GM12878 (cell line): ENCODE data around the gene TRANK1. TPM values are rescaled to one million over a fixed set of nuclear protein-coding genes. Genes with fewer than 3 reads are reported as not detected.

ENCODE experiments used
- ATAC-seq: fragments of 200-7000 bp; cut with Tn5 transposase; 3 replicates; pipeline ENCODE4 v1.9.1; 2020; ENCODE audit warnings: mild to moderate bottlenecking, moderate library complexity
- BruUV-seq: library from RNA; stranded (reverse); fragments of 400-500 nt; replicated peaks from 2 replicates; lab custom pipeline; 2021; lab: Mats Ljungman, UMichigan
- CTCF ChIA-PET: fragments of 300-600 bp; sonication (Branson Sonifier 250); formaldehyde crosslinking; extraction: SDS; loops from one replicate; lab custom pipeline; 2021; ENCODE audit warnings: inconsistent platforms; lab: Yijun Ruan, JAX
- POLR2A ChIA-PET: fragments of 350-600 bp; formaldehyde crosslinking; extraction: SDS; loops from one replicate; lab custom pipeline; 2021; ENCODE audit warnings: inconsistent platforms; lab: Charles Lee
- RAD21 ChIA-PET: fragments of 300-600 bp; sonication (Branson Sonifier 250); formaldehyde crosslinking; loops from one replicate; lab custom pipeline; 2023; ENCODE audit warnings: antibody characterized with exemption; ENCODE audit not compliant: unreplicated experiment; lab: Charles Lee
- SMC1A ChIA-PET: fragments of 300-600 bp; sonication (Branson Sonifier 250); formaldehyde crosslinking; loops from one replicate; lab custom pipeline; 2023; ENCODE audit not compliant: unreplicated experiment, uncharacterized antibody; lab: Charles Lee
- DNase-seq: peaks from one replicate; pipeline ENCODE4 v3.0.0-alpha.2; 2011; ENCODE audit warnings: low read depth, low spot score
- FAIRE-seq: peaks from 3 replicates; lab custom pipeline; 2011; peaks lifted over from hg19 to GRCh38; lab: Jason Lieb, UNC
- H2AFZ ChIP-seq: 2 replicates; pipeline ENCODE4 v1.6.0; 2011; ENCODE audit warnings: low read depth, low read length, control low read depth; ENCODE audit not compliant: control insufficient read depth
- H3K27ac ChIP-seq: 2 replicates; pipeline ENCODE4 v1.5.1; 2011; ENCODE audit warnings: control low read depth; ENCODE audit not compliant: control insufficient read depth, insufficient read depth
- H3K27me3 ChIP-seq, 2 experiments: replicated peaks in 1 of 2; 2 replicates each; pipeline versions ENCODE4 v1.6.0 to v1.6.1; 2011; ENCODE audit warnings: low read length in 1 of 2; ENCODE audit not compliant: control insufficient read depth in 2 of 2, insufficient read depth in 2 of 2
- H3K36me3 ChIP-seq, 2 experiments: 2 replicates each; pipeline ENCODE4 v1.5.1; 2011; ENCODE audit warnings: low read length in 1 of 2; ENCODE audit not compliant: control insufficient read depth in 2 of 2, insufficient read depth in 2 of 2
- H3K4me1 ChIP-seq: 2 replicates; pipeline ENCODE4 v1.6.1; 2011; ENCODE audit warnings: mild to moderate bottlenecking, low read length, moderate library complexity, mixed read lengths; ENCODE audit not compliant: control insufficient read depth, insufficient read depth
- H3K4me2 ChIP-seq: 2 replicates; pipeline ENCODE4 v1.6.0; 2011; ENCODE audit warnings: control low read depth; ENCODE audit not compliant: control insufficient read depth, insufficient read depth
- H3K4me3 ChIP-seq: fragments of 200-600 bp; sonication (generic); 2 replicates; pipeline ENCODE4 v1.5.1; 2016
- H3K79me2 ChIP-seq: 2 replicates; pipeline ENCODE4 v1.6.0; 2011; ENCODE audit warnings: low read length; ENCODE audit not compliant: control insufficient read depth, insufficient read depth
- H3K9ac ChIP-seq: 2 replicates; pipeline ENCODE4 v1.8.0; 2011; ENCODE audit warnings: low read length, control low read depth, mixed read lengths; ENCODE audit not compliant: control insufficient read depth, insufficient read depth
- H3K9me3 ChIP-seq: replicated peaks from 3 replicates; pipeline ENCODE4 v1.5.1; 2011; ENCODE audit warnings: mild to moderate bottlenecking, low read length; ENCODE audit not compliant: control insufficient read depth, insufficient read depth
- H4K20me1 ChIP-seq: 2 replicates; pipeline ENCODE4 v1.6.0; 2011; ENCODE audit not compliant: control insufficient read depth, insufficient read depth
- CEBPZ ChIP-seq: fragments of 150-350 bp; IDR thresholded peaks from 2 replicates; pipeline ENCODE4 v1.6.1; 2016; ENCODE audit warnings: low read depth, low read length
- CREM ChIP-seq: IDR thresholded peaks from 2 replicates; pipeline ENCODE4 v1.6.1; 2014; ENCODE audit warnings: antibody characterized with exemption, low read depth
- EED ChIP-seq: sonication (generic); IDR thresholded peaks from 2 replicates; pipeline ENCODE4 v1.6.1; 2016; ENCODE audit warnings: antibody characterized with exemption, low read depth
- HDAC2 ChIP-seq: fragments of 200-600 bp; sonication (generic); IDR thresholded peaks from 2 replicates; pipeline ENCODE4 v1.6.1; 2017
- IRF3 ChIP-seq: fragments of 450-650 bp; IDR thresholded peaks from 2 replicates; pipeline ENCODE4 v1.6.1; 2014; ENCODE audit warnings: mild to moderate bottlenecking
- PBX3 ChIP-seq: IDR thresholded peaks from 2 replicates; pipeline ENCODE4 v1.6.1; 2011; ENCODE audit warnings: mild to moderate bottlenecking, low read depth, low read length, moderate library complexity; ENCODE audit not compliant: insufficient replicate concordance
- PKNOX1 ChIP-seq: fragments of 450-650 bp; IDR thresholded peaks from 2 replicates; pipeline ENCODE4 v1.6.1; 2016; ENCODE audit warnings: mild to moderate bottlenecking
- REST ChIP-seq: IDR thresholded peaks from 2 replicates; pipeline ENCODE4 v1.6.1; 2012; ENCODE audit warnings: mild to moderate bottlenecking, low read depth, low read length
- SMC3 ChIP-seq: IDR thresholded peaks from 2 replicates; pipeline ENCODE4 v1.6.1; 2011; ENCODE audit warnings: low read length, improper control_type of control experiment, borderline replicate concordance
- TCF12 ChIP-seq: IDR thresholded peaks from 2 replicates; pipeline ENCODE4 v1.6.1; 2011; ENCODE audit warnings: low read depth, mild to moderate bottlenecking, low read length
- YY1 ChIP-seq: IDR thresholded peaks from 2 replicates; pipeline ENCODE4 v1.6.1; 2011; ENCODE audit warnings: low read depth, mild to moderate bottlenecking, low read length
- ZNF217 ChIP-seq: fragments of 450-650 bp; IDR thresholded peaks from 2 replicates; pipeline ENCODE4 v1.6.1; 2017; ENCODE audit warnings: antibody characterized with exemption, mild to moderate bottlenecking
- ZNF24 ChIP-seq: fragments of 450-650 bp; IDR thresholded peaks from 2 replicates; pipeline ENCODE4 v1.6.1; 2017; ENCODE audit warnings: antibody characterized with exemption, mild to moderate bottlenecking
- ZNF274 ChIP-seq: IDR thresholded peaks from one replicate; pipeline ENCODE4 v1.8.0; 2011; ENCODE audit not compliant: insufficient read length, insufficient read depth
- WGBS: methylation state at CpG from one replicate; pipeline ENCODE4 v1.1.6; 2016; ENCODE audit warnings: low lambda C conversion rate; ENCODE audit not compliant: insufficient replicate concordance, insufficient coverage; ENCODE audit errors: missing lambda C conversion rate; 5-methylcytosine and 5-hydroxymethylcytosine counted together
- in situ Hi-C: fragments of 300-500 bp; cut with MboI; formaldehyde crosslinking; loops from 9 replicates; pipeline ENCODE4 v1.14.3; 2018; ENCODE audit warnings: mixed read lengths
- intact Hi-C: fragments of 100-400 bp; cut with micrococcal nuclease; formaldehyde crosslinking; loops from one replicate; pipeline ENCODE4 v1.14.2; 2022; ENCODE audit not compliant: unreplicated experiment
- polyA plus RNA-seq, 11 experiments: library from polyadenylated mRNA; depleted of rRNA in 4 of 11; unstranded in 6 of 11; stranded (reverse) in 5 of 11; fragments of >200 nt; fragmentation: Nextera tagmentation in 4 of 11; fragmentation: Illumina TruSeq in 1 of 11; extraction: Ambion mirVana in 4 of 11; extraction: Trizol in 1 of 11; gene quantifications; 1 replicate in 1 of 11; 2 replicates in 10 of 11; pipeline versions ENCODE4 v1.2.1 to v1.2.3, GENCODE V29; 2011 to 2016; ENCODE audit warnings: inconsistent platforms in 2 of 11, missing spikeins in 2 of 11, low read depth in 1 of 11
- total RNA-seq, 4 experiments: library from RNA; depleted of rRNA in 3 of 4; stranded (reverse); fragments of >200 nt in 3 of 4; fragmentation: Illumina TruSeq in 1 of 4; extraction: Trizol in 1 of 4; gene quantifications; 2 replicates each; pipeline versions ENCODE4 v1.2.1 to v1.2.3, GENCODE V29; 2013 to 2021

TRANK1 gene
- total and polyA plus RNA-seq, 10 of the 15 experiments (the other 5 are each of a cell fraction or from before 2014, with no cell fraction given): 0.46 to 8.8 (median 1.1) TPM

- ChIA-PET POLR2A (interaction anchor here (0.8 kb wide), 1 partner anchor 15 kb away, joined by 5 read pairs; no protein-coding TSS in a partner anchor), SMC1A (interaction anchor here (0.9 to 7.2 kb wide), 5 partner anchors 11 to 305 kb away, joined by 3 to 76 read pairs (median 3); no protein-coding TSS in a partner anchor), CTCF (interaction anchor here (0.7 to 1.3 kb wide), 4 partner anchors 10 to 84 kb away, joined by 3 to 4 read pairs (median 3); partner anchors contain the start of genes EPM2AIP1 and MLH1), RAD21 (interaction anchor here (2.2 kb wide), 1 partner anchor 33 kb away, joined by 8 read pairs; no protein-coding TSS in a partner anchor)
- Histone ChIP-seq H3K36me3 (no peaks in the 10 kb centered on the region), H2AFZ (no peak overlapping the region), H3K27me3 (peaks cover 0 to 1% of the 10 kb centered on the region in 2 experiments; a peak in 1 of 4 replicates), H3K4me2 (no peak overlapping the region), H3K4me3 (no peak overlapping the region), H3K79me2 (no peaks in the 10 kb centered on the region; the same call in 1 of the 2 replicates), H4K20me1 (no peaks in the 10 kb centered on the region), H3K9me3 (no peaks in the 10 kb centered on the region; the same call in 2 of the 3 replicates), H3K4me1 (peaks cover 23% of the 10 kb centered on the region), H3K9ac (no peak overlapping the region), H3K27ac (no peak overlapping the region)
- no peak for TF ChIP-seq HDAC2
- TF ChIP-seq SMC3: no peak
- TF ChIP-seq YY1: no peak
- no peak for TF ChIP-seq ZNF217
- no peak for TF ChIP-seq TCF12
- no peak for TF ChIP-seq PKNOX1
- no peak for TF ChIP-seq IRF3
- no peak for TF ChIP-seq ZNF24
- TF ChIP-seq REST: no peak
- no peak for TF ChIP-seq PBX3
- TF ChIP-seq CEBPZ: no peak
- TF ChIP-seq ZNF274: no peak
- no peak for TF ChIP-seq CREM
- TF ChIP-seq EED: no peak
- no TSS peak for BruUV-seq
- 74% methylated on average over 2 of the region's 2 CpGs for WGBS
- FAIRE-seq: no peak
- no peak for ATAC-seq
- in situ Hi-C loops (no loop called here), intact Hi-C loops (no loop called here)
- DNase-seq: no peak
Observed at GRCh38 chr3:36909181-36909580, 35.7 kb downstream of the TRANK1 start.
